Keratinocyte (primary cell): ENCODE results near the gene MGAT2. TPM values are rescaled to one million over a fixed set of nuclear protein-coding genes. Genes with fewer than 3 reads are reported as not detected.

Source experiments
- DNase-seq: peaks from one replicate; pipeline ENCODE4 v3.0.0-alpha.2; 2011; ENCODE audit warnings: low read depth, missing footprints, low spot score
- FAIRE-seq: peaks from 2 replicates; lab custom pipeline; 2011; peaks lifted over from hg19 to GRCh38; lab: Jason Lieb, UNC
- H2AFZ ChIP-seq: 2 replicates; pipeline ENCODE4 v1.6.0; 2012; ENCODE audit warnings: low read length, control low read depth, inconsistent platforms; ENCODE audit not compliant: control insufficient read depth
- H3K27ac ChIP-seq: 2 replicates; pipeline ENCODE4 v1.5.1; 2011; ENCODE audit warnings: low read length; ENCODE audit not compliant: control insufficient read depth, insufficient read depth
- H3K27me3 ChIP-seq: 3 replicates; pipeline ENCODE4 v1.6.0; 2011; ENCODE audit warnings: low read length; ENCODE audit not compliant: control insufficient read depth, insufficient read depth; ENCODE audit errors: extremely low read depth
- H3K36me3 ChIP-seq, 2 experiments: 2 replicates in 1 of 2; 3 replicates in 1 of 2; pipeline ENCODE4 v1.5.1; 2011; ENCODE audit warnings: low read length in 2 of 2, mild to moderate bottlenecking in 1 of 2; ENCODE audit not compliant: control insufficient read depth in 2 of 2, insufficient read depth in 2 of 2; ENCODE audit errors: extremely low read depth in 1 of 2
- H3K4me1 ChIP-seq: 3 replicates; pipeline ENCODE4 v1.5.1; 2011; ENCODE audit warnings: low read length; ENCODE audit not compliant: control insufficient read depth, insufficient read depth; ENCODE audit errors: extremely low read depth
- H3K4me2 ChIP-seq: 3 replicates; pipeline ENCODE4 v1.6.0; 2011; ENCODE audit warnings: low read depth, low read length; ENCODE audit not compliant: control insufficient read depth, insufficient read depth; ENCODE audit errors: extremely low read depth
- H3K4me3 ChIP-seq, 3 experiments: fragments of 200-600 bp in 1 of 3; sonication (generic) in 1 of 3; 2 replicates in 2 of 3; 3 replicates in 1 of 3; pipeline ENCODE4 v1.5.1; 2011 to 2016; ENCODE audit warnings: low read length in 3 of 3, mild to moderate bottlenecking in 3 of 3, control low read depth in 2 of 3, inconsistent platforms in 1 of 3, low read depth in 1 of 3, mixed read lengths in 1 of 3, mixed run types in 1 of 3, moderate library complexity in 1 of 3; ENCODE audit not compliant: control insufficient read depth in 2 of 3, insufficient read depth in 2 of 3; ENCODE audit errors: extremely low read depth in 1 of 3
- H3K79me2 ChIP-seq: 2 replicates; pipeline ENCODE4 v1.6.0; 2012; ENCODE audit warnings: low read length; ENCODE audit not compliant: control insufficient read depth, insufficient read depth
- H3K9ac ChIP-seq: 3 replicates; pipeline ENCODE4 v1.6.0; 2011; ENCODE audit warnings: low read length; ENCODE audit not compliant: control insufficient read depth, insufficient read depth; ENCODE audit errors: extremely low read depth
- H3K9me1 ChIP-seq: 3 replicates; pipeline ENCODE4 v1.6.0; 2011; ENCODE audit warnings: low read length; ENCODE audit not compliant: control insufficient read depth, insufficient read depth; ENCODE audit errors: extremely low read depth
- H3K9me3 ChIP-seq: 2 replicates; pipeline ENCODE4 v1.5.1; 2012; ENCODE audit warnings: low read depth, low read length; ENCODE audit not compliant: control insufficient read depth
- H4K20me1 ChIP-seq: 3 replicates; pipeline ENCODE4 v1.6.0; 2011; ENCODE audit warnings: low read length; ENCODE audit not compliant: control insufficient read depth, insufficient read depth; ENCODE audit errors: extremely low read depth
- EZH2 ChIP-seq: IDR thresholded peaks from one replicate; pipeline ENCODE4 v1.6.1; 2012; ENCODE audit warnings: inconsistent platforms, mild to moderate bottlenecking, low read length, moderate library complexity
- dilution Hi-C: fragments of 300-500 bp; cut with MboI; formaldehyde crosslinking; loops from one replicate; pipeline ENCODE4 v1.7.0; 2020; ENCODE audit warnings: low sequenced_read_pairs; ENCODE audit not compliant: extremely low pct_ligation_motif_present
- polyA plus RNA-seq, 5 experiments: library from polyadenylated mRNA; depleted of rRNA in 3 of 5; stranded (reverse) in 3 of 5; stranded (forward) in 1 of 5; unstranded in 1 of 5; fragments of >200 nt; gene quantifications; 1 replicate in 1 of 5; 2 replicates in 3 of 5; 3 replicates in 1 of 5; pipeline versions ENCODE4 v1.2.1 to v1.2.3, GENCODE V29; 2011 to 2012; ENCODE audit warnings: missing spikeins in 2 of 5, low read depth in 1 of 5, low replicate concordance in 1 of 5
- TF ChIP-seq, protein P1 (sequence below), 3 experiments: IDR thresholded peaks in 1 of 3; conservative IDR thresholded peaks in 1 of 3; optimal IDR thresholded peaks in 1 of 3; 2 replicates in 2 of 3; 3 replicates in 1 of 3; pipeline versions ENCODE3 to v1.5.1; 2011; ENCODE audit warnings: low read length in 3 of 3, mild to moderate bottlenecking in 3 of 3, moderate library complexity in 2 of 3, control low read depth in 1 of 3, inconsistent platforms in 1 of 3; ENCODE audit not compliant: insufficient read depth in 2 of 3; ENCODE audit errors: extremely low read depth in 1 of 3

MGAT2 gene
- polyA plus RNA-seq, 1 donor (not counting 4 experiments of a cell fraction or from before 2014, with no cell fraction given), result 24.0 TPM

DNA sequence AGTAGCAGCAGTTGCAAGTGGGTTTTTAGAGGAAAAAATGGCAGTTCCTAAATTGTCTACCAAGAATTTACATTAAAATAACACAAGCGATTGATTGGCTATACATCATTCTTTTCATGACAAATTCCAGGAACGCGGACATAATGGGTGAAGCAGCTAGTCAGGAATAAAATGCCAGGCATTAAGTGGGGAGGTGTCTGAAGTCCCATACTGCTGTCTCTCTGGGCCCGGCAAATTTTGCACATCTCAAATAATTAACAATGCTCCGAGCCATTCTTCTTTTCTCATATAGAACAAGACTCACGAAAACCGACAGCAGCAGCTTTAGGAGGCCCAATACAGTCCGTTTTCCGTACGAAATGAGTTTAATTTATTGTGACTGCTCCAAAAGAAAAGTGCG lies 869 bp upstream of the MGAT2 start:
- Histone ChIP-seq H3K4me1 (peaks cover 50% of the 10 kb centered on the region), H4K20me1 (peaks cover 7% of the 10 kb centered on the region), H3K4me3 (peak overlapping the region; percentile 77 to 100 (median 100)), H3K79me2 (peaks cover 57% of the 10 kb centered on the region), H3K9ac (peak overlapping the region; percentile 100), H3K4me2 (peak overlapping the region; percentile 79), H3K36me3 (peaks cover 2 to 9% of the 10 kb centered on the region in 2 experiments), H3K27me3 (no peaks in the 10 kb centered on the region), H3K9me1 (no peaks in the 10 kb centered on the region), H3K27ac (peak overlapping the region; percentile 99), H2AFZ (no peak overlapping the region), H3K9me3 (no peaks in the 10 kb centered on the region)
- no peak for TF ChIP-seq EZH2
- TF ChIP-seq, protein P1, sequence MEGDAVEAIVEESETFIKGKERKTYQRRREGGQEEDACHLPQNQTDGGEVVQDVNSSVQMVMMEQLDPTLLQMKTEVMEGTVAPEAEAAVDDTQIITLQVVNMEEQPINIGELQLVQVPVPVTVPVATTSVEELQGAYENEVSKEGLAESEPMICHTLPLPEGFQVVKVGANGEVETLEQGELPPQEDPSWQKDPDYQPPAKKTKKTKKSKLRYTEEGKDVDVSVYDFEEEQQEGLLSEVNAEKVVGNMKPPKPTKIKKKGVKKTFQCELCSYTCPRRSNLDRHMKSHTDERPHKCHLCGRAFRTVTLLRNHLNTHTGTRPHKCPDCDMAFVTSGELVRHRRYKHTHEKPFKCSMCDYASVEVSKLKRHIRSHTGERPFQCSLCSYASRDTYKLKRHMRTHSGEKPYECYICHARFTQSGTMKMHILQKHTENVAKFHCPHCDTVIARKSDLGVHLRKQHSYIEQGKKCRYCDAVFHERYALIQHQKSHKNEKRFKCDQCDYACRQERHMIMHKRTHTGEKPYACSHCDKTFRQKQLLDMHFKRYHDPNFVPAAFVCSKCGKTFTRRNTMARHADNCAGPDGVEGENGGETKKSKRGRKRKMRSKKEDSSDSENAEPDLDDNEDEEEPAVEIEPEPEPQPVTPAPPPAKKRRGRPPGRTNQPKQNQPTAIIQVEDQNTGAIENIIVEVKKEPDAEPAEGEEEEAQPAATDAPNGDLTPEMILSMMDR (optimal IDR thresholded peaks at IDR 0.05 in 1 of 3, IDR thresholded peaks at IDR 0.05 in 1 of 3, conservative IDR thresholded peaks at IDR 0.05 in 1 of 3; ENCODE audit: extremely low read depth in 1 of 3, insufficient read depth in 2 of 3, low read length in 3 of 3), result no peak
- no peak for FAIRE-seq
- dilution Hi-C loops, result no loop called here
- DNase-seq, result no peak

DNA sequence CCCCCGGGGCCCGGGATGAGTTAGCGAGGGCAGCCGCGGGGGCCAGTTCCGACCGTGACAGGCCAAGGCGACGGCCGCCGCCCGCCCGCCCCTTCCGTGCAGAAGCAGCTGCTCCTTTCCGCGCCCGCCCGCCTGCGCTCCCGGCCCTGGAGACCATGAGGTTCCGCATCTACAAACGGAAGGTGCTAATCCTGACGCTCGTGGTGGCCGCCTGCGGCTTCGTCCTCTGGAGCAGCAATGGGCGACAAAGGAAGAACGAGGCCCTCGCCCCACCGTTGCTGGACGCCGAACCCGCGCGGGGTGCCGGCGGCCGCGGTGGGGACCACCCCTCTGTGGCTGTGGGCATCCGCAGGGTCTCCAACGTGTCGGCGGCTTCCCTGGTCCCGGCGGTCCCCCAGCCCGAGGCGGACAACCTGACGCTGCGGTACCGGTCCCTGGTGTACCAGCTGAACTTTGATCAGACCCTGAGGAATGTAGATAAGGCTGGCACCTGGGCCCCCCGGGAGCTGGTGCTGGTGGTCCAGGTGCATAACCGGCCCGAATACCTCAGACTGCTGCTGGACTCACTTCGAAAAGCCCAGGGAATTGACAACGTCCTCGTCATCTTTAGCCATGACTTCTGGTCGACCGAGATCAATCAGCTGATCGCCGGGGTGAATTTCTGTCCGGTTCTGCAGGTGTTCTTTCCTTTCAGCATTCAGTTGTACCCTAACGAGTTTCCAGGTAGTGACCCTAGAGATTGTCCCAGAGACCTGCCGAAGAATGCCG lies 699 bp downstream of the MGAT2 start:
- Histone ChIP-seq H3K9ac (peak overlapping the region; percentile 100), H4K20me1 (peaks cover 7% of the 10 kb centered on the region), H3K79me2 (peaks cover 63% of the 10 kb centered on the region), H3K27me3 (no peaks in the 10 kb centered on the region), H3K4me2 (peak overlapping the region; percentile 100), H3K27ac (peak overlapping the region; percentile 99), H3K36me3 (peaks cover 2 to 12% of the 10 kb centered on the region in 2 experiments), H2AFZ (peak overlapping the region; percentile 79), H3K4me1 (peaks cover 46% of the 10 kb centered on the region), H3K4me3 (peak overlapping the region; percentile 77 to 100 (median 100)), H3K9me3 (no peaks in the 10 kb centered on the region), H3K9me1 (no peaks in the 10 kb centered on the region)
- no peak for TF ChIP-seq EZH2
- TF ChIP-seq, protein P1 (optimal IDR thresholded peaks at IDR 0.05 in 1 of 3, IDR thresholded peaks at IDR 0.05 in 1 of 3, conservative IDR thresholded peaks at IDR 0.05 in 1 of 3; ENCODE audit: extremely low read depth in 1 of 3, insufficient read depth in 2 of 3, low read length in 3 of 3), result no peak
- FAIRE-seq (no peak), DNase-seq (no peak)
- dilution Hi-C loops, result no loop called here
